Measurements from ENCODE around the gene BMP7.

DNA sequence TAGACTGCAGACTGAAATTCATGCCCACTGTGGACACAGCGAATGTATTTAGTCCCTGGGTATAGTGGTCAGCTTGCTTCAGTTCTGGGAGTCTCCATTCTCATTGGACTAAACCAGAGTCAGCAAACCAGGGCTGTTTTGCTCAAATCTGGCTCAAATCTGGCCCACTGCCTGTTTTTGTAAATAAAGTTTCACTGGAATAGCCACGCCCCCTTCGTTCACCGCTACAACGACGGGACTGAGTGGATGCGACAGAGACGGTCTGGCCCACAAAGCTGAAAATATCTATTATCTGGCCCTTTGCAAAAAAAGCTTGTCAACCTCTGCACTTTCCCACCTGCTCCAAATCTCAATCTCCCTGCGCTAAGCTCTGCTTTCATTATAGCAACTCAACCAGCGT, 135.4 kb downstream of the BMP7 start:
- no peak for TF ChIP-seq EZH2 (IDR thresholded peaks at IDR 0.05; ENCODE audit: low read depth, unreplicated experiment)
- no peak for TF ChIP-seq ZNF331 (CRISPR knock-in tag; IDR thresholded peaks at IDR 0.05; ENCODE audit: low read depth)
- TF ChIP-seq, protein P1, sequence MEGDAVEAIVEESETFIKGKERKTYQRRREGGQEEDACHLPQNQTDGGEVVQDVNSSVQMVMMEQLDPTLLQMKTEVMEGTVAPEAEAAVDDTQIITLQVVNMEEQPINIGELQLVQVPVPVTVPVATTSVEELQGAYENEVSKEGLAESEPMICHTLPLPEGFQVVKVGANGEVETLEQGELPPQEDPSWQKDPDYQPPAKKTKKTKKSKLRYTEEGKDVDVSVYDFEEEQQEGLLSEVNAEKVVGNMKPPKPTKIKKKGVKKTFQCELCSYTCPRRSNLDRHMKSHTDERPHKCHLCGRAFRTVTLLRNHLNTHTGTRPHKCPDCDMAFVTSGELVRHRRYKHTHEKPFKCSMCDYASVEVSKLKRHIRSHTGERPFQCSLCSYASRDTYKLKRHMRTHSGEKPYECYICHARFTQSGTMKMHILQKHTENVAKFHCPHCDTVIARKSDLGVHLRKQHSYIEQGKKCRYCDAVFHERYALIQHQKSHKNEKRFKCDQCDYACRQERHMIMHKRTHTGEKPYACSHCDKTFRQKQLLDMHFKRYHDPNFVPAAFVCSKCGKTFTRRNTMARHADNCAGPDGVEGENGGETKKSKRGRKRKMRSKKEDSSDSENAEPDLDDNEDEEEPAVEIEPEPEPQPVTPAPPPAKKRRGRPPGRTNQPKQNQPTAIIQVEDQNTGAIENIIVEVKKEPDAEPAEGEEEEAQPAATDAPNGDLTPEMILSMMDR (conservative IDR thresholded peaks at IDR 0.05; ENCODE audit: low read depth in 2 of 2), result no peak
- TF ChIP-seq, protein P2, sequence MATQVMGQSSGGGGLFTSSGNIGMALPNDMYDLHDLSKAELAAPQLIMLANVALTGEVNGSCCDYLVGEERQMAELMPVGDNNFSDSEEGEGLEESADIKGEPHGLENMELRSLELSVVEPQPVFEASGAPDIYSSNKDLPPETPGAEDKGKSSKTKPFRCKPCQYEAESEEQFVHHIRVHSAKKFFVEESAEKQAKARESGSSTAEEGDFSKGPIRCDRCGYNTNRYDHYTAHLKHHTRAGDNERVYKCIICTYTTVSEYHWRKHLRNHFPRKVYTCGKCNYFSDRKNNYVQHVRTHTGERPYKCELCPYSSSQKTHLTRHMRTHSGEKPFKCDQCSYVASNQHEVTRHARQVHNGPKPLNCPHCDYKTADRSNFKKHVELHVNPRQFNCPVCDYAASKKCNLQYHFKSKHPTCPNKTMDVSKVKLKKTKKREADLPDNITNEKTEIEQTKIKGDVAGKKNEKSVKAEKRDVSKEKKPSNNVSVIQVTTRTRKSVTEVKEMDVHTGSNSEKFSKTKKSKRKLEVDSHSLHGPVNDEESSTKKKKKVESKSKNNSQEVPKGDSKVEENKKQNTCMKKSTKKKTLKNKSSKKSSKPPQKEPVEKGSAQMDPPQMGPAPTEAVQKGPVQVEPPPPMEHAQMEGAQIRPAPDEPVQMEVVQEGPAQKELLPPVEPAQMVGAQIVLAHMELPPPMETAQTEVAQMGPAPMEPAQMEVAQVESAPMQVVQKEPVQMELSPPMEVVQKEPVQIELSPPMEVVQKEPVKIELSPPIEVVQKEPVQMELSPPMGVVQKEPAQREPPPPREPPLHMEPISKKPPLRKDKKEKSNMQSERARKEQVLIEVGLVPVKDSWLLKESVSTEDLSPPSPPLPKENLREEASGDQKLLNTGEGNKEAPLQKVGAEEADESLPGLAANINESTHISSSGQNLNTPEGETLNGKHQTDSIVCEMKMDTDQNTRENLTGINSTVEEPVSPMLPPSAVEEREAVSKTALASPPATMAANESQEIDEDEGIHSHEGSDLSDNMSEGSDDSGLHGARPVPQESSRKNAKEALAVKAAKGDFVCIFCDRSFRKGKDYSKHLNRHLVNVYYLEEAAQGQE (IDR thresholded peaks at IDR 0.05; ENCODE audit: unreplicated experiment), result no peak
- no peak for TF ChIP-seq JUNB (IDR thresholded peaks at IDR 0.05; ENCODE audit: unreplicated experiment)
- TF ChIP-seq EZH2phosphoT487 (IDR thresholded peaks at IDR 0.05; ENCODE audit: unreplicated experiment), result no peak
- TF ChIP-seq CREB1 (CRISPR knock-in tag; IDR thresholded peaks at IDR 0.05; ENCODE audit: low read depth), result no peak
- no peak for TF ChIP-seq POLR2AphosphoS5 (IDR thresholded peaks at IDR 0.05; ENCODE audit: low read depth)

All from GM23338 (cell line).